ENCODE results near the gene RAB9A.
A peak's percentile ranks its signal among the peaks of the same experiment; 100 is the strongest.

The RAB9A gene

DNA sequence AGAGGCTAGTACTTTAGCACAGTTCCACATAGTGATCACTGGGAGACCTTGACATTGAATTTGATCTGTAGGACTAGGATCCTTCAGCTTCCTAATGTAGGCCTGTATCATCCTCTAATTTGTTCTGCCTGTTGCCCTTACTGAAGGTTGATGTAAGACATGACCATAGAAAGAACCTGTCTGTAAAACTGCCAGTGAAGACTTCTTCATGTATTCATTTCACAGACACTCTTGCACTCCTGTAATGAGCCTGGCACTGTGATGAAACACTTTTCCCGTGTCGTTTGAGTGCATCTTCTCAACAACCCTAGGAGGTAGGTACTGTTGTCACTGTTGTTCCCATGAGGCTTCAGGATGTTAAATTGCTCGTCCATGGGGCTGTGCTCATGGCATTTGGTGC lies 14.7 kb downstream of the RAB9A start:
- in situ Hi-C loops (cut with HindIII; ENCODE audit: low sequenced_read_pairs): no loop called here
- no peak overlapping the region for H3K4me3 ChIP-seq (ENCODE audit: low read depth, low read length)
- TF ChIP-seq, protein P1, sequence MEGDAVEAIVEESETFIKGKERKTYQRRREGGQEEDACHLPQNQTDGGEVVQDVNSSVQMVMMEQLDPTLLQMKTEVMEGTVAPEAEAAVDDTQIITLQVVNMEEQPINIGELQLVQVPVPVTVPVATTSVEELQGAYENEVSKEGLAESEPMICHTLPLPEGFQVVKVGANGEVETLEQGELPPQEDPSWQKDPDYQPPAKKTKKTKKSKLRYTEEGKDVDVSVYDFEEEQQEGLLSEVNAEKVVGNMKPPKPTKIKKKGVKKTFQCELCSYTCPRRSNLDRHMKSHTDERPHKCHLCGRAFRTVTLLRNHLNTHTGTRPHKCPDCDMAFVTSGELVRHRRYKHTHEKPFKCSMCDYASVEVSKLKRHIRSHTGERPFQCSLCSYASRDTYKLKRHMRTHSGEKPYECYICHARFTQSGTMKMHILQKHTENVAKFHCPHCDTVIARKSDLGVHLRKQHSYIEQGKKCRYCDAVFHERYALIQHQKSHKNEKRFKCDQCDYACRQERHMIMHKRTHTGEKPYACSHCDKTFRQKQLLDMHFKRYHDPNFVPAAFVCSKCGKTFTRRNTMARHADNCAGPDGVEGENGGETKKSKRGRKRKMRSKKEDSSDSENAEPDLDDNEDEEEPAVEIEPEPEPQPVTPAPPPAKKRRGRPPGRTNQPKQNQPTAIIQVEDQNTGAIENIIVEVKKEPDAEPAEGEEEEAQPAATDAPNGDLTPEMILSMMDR (IDR thresholded peaks at IDR 0.05; ENCODE audit: low read depth, low read length): no peak
- DNase-seq (ENCODE audit: low read depth, low spot score): no peak

DNA sequence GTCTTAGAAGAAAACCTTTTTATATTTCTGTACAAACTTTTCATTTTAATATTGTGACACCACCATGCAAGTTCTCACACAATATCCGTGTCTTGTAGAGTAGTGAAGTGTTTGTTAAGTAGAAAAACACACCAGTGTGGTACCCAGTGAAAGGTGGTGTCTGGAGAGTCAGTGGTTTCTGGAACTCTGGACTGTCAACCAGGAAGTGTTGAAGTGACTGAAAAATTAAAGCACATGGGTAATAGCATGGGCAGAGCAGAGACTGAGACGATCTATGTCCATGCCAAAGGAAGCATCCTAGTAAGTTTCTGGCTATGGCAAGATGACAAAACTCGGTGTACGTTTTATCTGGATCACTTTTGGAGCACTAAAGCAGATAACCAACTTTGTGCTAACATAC lies 22.2 kb downstream of the RAB9A start:
- in situ Hi-C loops (cut with HindIII; ENCODE audit: low sequenced_read_pairs): no loop called here
- TF ChIP-seq, protein P1 (IDR thresholded peaks at IDR 0.05; ENCODE audit: low read depth, low read length): no peak
- no peak overlapping the region for H3K4me3 ChIP-seq (ENCODE audit: low read depth, low read length)
- no peak for DNase-seq (ENCODE audit: low read depth, low spot score)

GRCh38 chrX:13716455-13716854 lies 27.5 kb downstream of the RAB9A start:
- in situ Hi-C loops (cut with HindIII; ENCODE audit: low sequenced_read_pairs): no loop called here
- no peak overlapping the region for H3K4me3 ChIP-seq (ENCODE audit: low read depth, low read length)
- TF ChIP-seq, protein P1 (IDR thresholded peaks at IDR 0.05; ENCODE audit: low read depth, low read length): no peak
- DNase-seq (ENCODE audit: low read depth, low spot score): no peak

- in situ Hi-C loops (cut with HindIII; ENCODE audit: low sequenced_read_pairs): no loop called here
- no peak overlapping the region for H3K4me3 ChIP-seq (ENCODE audit: low read depth, low read length)
- DNase-seq (ENCODE audit: low read depth, low spot score): no peak
- TF ChIP-seq, protein P1 (IDR thresholded peaks at IDR 0.05; ENCODE audit: low read depth, low read length): no peak
Measured at GRCh38 chrX:13716905-13717304, 28.0 kb downstream of the RAB9A start.

- peak; percentile 69 for DNase-seq (ENCODE audit: low read depth, low spot score)
- H3K4me3 ChIP-seq (ENCODE audit: low read depth, low read length): no peak overlapping the region
- TF ChIP-seq, protein P1 (IDR thresholded peaks at IDR 0.05; ENCODE audit: low read depth, low read length): no peak
- in situ Hi-C loops (cut with HindIII; ENCODE audit: low sequenced_read_pairs): no loop called here
Measured at GRCh38 chrX:13717700-13718472, 29.0 kb downstream of the RAB9A start.

DNA sequence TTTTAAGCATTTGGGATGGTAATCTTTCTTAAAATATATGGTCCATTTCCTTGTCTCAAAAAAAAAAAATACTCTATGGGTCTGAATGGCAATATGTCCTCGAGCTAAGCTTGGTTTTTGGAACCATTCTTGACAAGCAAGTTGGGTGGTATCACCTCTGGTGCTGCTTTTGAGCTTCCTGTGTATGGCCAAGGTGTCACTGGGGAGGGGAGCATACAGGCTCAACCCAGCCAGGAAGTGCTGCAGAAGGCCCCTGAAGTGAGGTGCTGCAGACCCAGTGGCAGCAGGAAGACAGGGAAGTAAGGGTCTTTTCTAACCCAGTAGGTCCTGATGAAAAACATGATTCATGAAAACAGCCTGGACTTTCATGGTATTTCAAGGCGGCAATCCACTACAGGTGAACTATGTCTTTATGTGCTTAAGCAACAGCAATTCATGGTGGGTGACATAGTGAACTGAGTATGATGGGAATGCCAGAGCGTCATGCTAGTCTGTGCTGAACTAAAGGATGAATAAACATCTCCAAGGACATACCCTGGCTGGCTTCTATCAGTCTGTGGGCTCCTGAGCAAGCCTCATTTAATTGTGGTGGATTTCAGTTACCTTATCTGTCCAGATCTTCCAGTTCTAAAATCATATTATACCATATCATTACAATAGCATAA lies 30.4 kb downstream of the RAB9A start:
- DNase-seq (ENCODE audit: low read depth, low spot score): no peak
- H3K4me3 ChIP-seq (ENCODE audit: low read depth, low read length): no peak overlapping the region
- TF ChIP-seq, protein P1 (IDR thresholded peaks at IDR 0.05; ENCODE audit: low read depth, low read length): no peak
- in situ Hi-C loops (cut with HindIII; ENCODE audit: low sequenced_read_pairs): no loop called here
